IPS DF 6.9 (cell line): ENCODE data around the gene TRAF3.

Source experiments
- DNase-seq: peaks from one replicate; pipeline ENCODE4 v3.0.0-alpha.2; 2013; ENCODE audit warnings: low read depth, low spot score
- H3K27ac ChIP-seq: one replicate; pipeline ENCODE4 v1.5.1; 2013; ENCODE audit warnings: low read length, control low read depth
- H3K27me3 ChIP-seq: 2 replicates; pipeline ENCODE4 v1.6.1; 2013; ENCODE audit warnings: mild to moderate bottlenecking, low read length; ENCODE audit not compliant: control insufficient read depth, insufficient read depth
- H3K36me3 ChIP-seq: 2 replicates; pipeline ENCODE4 v1.6.1; 2013; ENCODE audit warnings: low read length; ENCODE audit not compliant: control insufficient read depth, insufficient read depth
- H3K4me1 ChIP-seq: 2 replicates; pipeline ENCODE4 v1.6.1; 2013; ENCODE audit warnings: low read length; ENCODE audit not compliant: control insufficient read depth, insufficient read depth
- H3K4me3 ChIP-seq: 2 replicates; pipeline ENCODE4 v1.5.1; 2013; ENCODE audit warnings: mild to moderate bottlenecking, low read length
- H3K9me3 ChIP-seq: 2 replicates; pipeline ENCODE4 v1.6.1; 2013; ENCODE audit warnings: low read length, inconsistent platforms; ENCODE audit not compliant: control insufficient read depth, insufficient read depth
- WGBS: extraction: QIAGEN DNeasy Blood & Tissue Kit; methylation state at CpG from one replicate; pipeline ENCODE4 v1.1.7; 2013; ENCODE audit warnings: mixed read lengths, missing lambda C conversion rate; ENCODE audit not compliant: insufficient read length, insufficient coverage; 5-methylcytosine and 5-hydroxymethylcytosine counted together

The TRAF3 gene

GRCh38 chr14:102941419-102942011, 164.3 kb downstream of the TRAF3 start:
- H3K4me3 ChIP-seq = no peak overlapping the region
- H3K36me3 ChIP-seq = peaks cover 45% of the 10 kb centered on the region
- no peaks in the 10 kb centered on the region for H3K9me3 ChIP-seq
- H3K27ac ChIP-seq = no peak overlapping the region
- H3K27me3 ChIP-seq = no peaks in the 10 kb centered on the region
- no peaks in the 10 kb centered on the region for H3K4me1 ChIP-seq
- WGBS = no CpG with 5 or more reads among the region's 10 CpGs
- no peak for DNase-seq

- DNase-seq = no peak
- Histone ChIP-seq H3K27me3 (no peaks in the 10 kb centered on the region), H3K36me3 (peaks cover 47% of the 10 kb centered on the region), H3K9me3 (no peaks in the 10 kb centered on the region), H3K4me3 (no peak overlapping the region), H3K27ac (no peak overlapping the region), H3K4me1 (no peaks in the 10 kb centered on the region)
- WGBS = no CpG with 5 or more reads among the region's 13 CpGs
These were observed 164.8 kb downstream of the TRAF3 start for GRCh38 chr14:102942069-102942468.

- WGBS = no CpG with 5 or more reads among the region's 16 CpGs
- Histone ChIP-seq H3K27ac (no peak overlapping the region), H3K27me3 (no peaks in the 10 kb centered on the region), H3K9me3 (no peaks in the 10 kb centered on the region), H3K36me3 (peaks cover 38% of the 10 kb centered on the region), H3K4me1 (no peaks in the 10 kb centered on the region), H3K4me3 (no peak overlapping the region)
- no peak for DNase-seq
These were observed 166.2 kb downstream of the TRAF3 start for GRCh38 chr14:102943454-102943853.

- Histone ChIP-seq H3K27me3 (no peaks in the 10 kb centered on the region), H3K9me3 (no peaks in the 10 kb centered on the region), H3K27ac (no peak overlapping the region), H3K36me3 (peaks cover 41% of the 10 kb centered on the region), H3K4me3 (no peak overlapping the region), H3K4me1 (no peaks in the 10 kb centered on the region)
- WGBS = no CpG with 5 or more reads among the region's 15 CpGs
- no peak for DNase-seq
These were observed 166.7 kb downstream of the TRAF3 start for GRCh38 chr14:102943979-102944378.

- no CpG with 5 or more reads among the region's 36 CpGs for whole genome bisulfite sequencing
- H3K36me3 ChIP-seq = peaks cover 44% of the 10 kb centered on the region
These were observed 167.4 kb downstream of the TRAF3 start for GRCh38 chr14:102944448-102945330.

GRCh38 chr14:102945346-102946130, 168.3 kb downstream of the TRAF3 start:
- no peak for DNase-seq
- no CpG with 5 or more reads among the region's 29 CpGs for WGBS
- H3K9me3 ChIP-seq = no peaks in the 10 kb centered on the region
- no peak overlapping the region for H3K4me3 ChIP-seq
- no peaks in the 10 kb centered on the region for H3K27me3 ChIP-seq
- no peaks in the 10 kb centered on the region for H3K4me1 ChIP-seq
- H3K36me3 ChIP-seq = peaks cover 46% of the 10 kb centered on the region
- no peak overlapping the region for H3K27ac ChIP-seq

More at GRCh38 chr14:102944448-102945330, 167.4 kb downstream of the TRAF3 start:
- no peaks in the 10 kb centered on the region for H3K27me3 ChIP-seq
- no peaks in the 10 kb centered on the region for H3K9me3 ChIP-seq
- H3K27ac ChIP-seq = no peak overlapping the region
- no peak for DNase-seq
- no peak overlapping the region for H3K4me3 ChIP-seq
- no peaks in the 10 kb centered on the region for H3K4me1 ChIP-seq

- no CpG with 5 or more reads among the region's 27 CpGs for WGBS
- Histone ChIP-seq H3K4me3 (no peak overlapping the region), H3K4me1 (no peaks in the 10 kb centered on the region), H3K27ac (no peak overlapping the region), H3K27me3 (no peaks in the 10 kb centered on the region), H3K9me3 (no peaks in the 10 kb centered on the region), H3K36me3 (peaks cover 45% of the 10 kb centered on the region)
- no peak for DNase-seq
These were observed 170.3 kb downstream of the TRAF3 start for GRCh38 chr14:102947321-102948103.

GRCh38 chr14:102948698-102949061, 171.4 kb downstream of the TRAF3 start:
- Histone ChIP-seq H3K36me3 (peaks cover 53% of the 10 kb centered on the region), H3K4me3 (no peak overlapping the region; the same call in 1 of the 2 replicates), H3K4me1 (no peaks in the 10 kb centered on the region), H3K27ac (no peak overlapping the region), H3K9me3 (no peaks in the 10 kb centered on the region), H3K27me3 (no peaks in the 10 kb centered on the region)
- DNase-seq = no peak
- WGBS = no CpG with 5 or more reads among the region's 9 CpGs

GRCh38 chr14:102949062-102949800, 172.0 kb downstream of the TRAF3 start:
- DNase-seq = no peak
- peaks cover 50% of the 10 kb centered on the region for H3K36me3 ChIP-seq
- no peaks in the 10 kb centered on the region for H3K4me1 ChIP-seq
- H3K27ac ChIP-seq = no peak overlapping the region
- no peaks in the 10 kb centered on the region for H3K9me3 ChIP-seq
- H3K4me3 ChIP-seq = no peak overlapping the region; the same call in 1 of the 2 replicates
- WGBS = no CpG with 5 or more reads among the region's 28 CpGs
- no peaks in the 10 kb centered on the region for H3K27me3 ChIP-seq
